GM12892 (cell line): ENCODE results near the gene ZKSCAN5.

Experiments used
- POLR2A ChIP-seq: IDR thresholded peaks from 2 replicates; pipeline ENCODE4 v1.6.1; 2011; ENCODE audit warnings: low read depth, low read length, control low read depth
- POLR2AphosphoS5 ChIP-seq: IDR thresholded peaks from 2 replicates; pipeline ENCODE4 v1.6.1; 2011; ENCODE audit warnings: low read depth, low read length, control low read depth
- TAF1 ChIP-seq: IDR thresholded peaks from 2 replicates; pipeline ENCODE4 v1.6.1; 2011; ENCODE audit warnings: low read depth, mild to moderate bottlenecking, control low read depth, low read length, borderline replicate concordance

DNA sequence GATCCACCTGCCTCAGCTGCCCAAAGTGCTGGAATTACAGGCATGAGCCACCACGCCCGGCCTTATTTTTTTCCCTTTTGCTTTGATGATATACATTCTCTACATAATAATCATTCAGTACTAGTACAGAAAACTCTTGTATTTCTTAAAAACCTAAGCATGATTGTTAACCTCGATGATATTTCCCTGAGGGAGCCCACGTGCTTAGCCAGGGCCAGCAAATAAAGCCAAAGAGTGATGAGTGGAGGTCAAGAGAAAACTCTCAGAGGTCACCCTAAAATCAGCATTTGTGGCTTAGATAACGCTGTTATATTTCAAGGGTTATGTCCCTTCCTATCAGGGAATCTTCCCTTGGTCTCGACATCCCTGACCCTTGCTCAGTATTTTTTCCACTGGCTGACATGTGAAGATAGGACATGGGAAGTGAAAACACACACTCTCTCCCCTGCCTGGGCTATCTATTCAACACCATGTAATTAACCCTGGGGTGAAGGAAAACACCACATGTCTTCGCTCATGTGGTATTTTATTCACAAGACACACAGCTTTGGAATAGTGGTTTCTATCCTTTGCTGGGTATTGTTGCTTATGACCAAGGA lies 34.9 kb downstream of the ZKSCAN5 start:
- TF ChIP-seq POLR2AphosphoS5 (no peak), POLR2A (no peak), TAF1 (no peak)
